SHP77 (cell line): ENCODE measurements around the gene TOPAZ1.

Source experiments
- DNase-seq, 2 experiments: peaks; one replicate each; lab custom pipeline; 2025; lab: John Stamatoyannopoulos, UW

The TOPAZ1 gene

DNA sequence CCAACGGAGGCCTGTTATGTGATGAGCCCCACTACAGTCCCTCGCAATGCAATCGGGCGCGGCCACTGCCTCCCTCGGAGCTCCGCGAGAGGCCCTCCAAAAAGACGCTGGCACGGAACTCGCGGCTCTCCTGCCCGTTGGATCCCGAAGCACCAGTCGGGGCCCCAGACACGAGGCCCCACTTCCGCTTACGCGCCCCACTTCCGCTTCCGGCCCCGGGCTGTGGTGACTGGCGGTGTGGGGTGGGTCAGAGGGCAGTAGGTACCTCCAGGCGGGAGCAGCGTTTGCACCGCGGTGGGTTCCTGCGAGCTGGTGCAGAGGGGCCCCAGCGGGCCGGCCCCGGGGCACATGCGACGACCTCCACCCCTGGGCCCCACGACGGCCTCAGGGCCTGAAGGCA, at the start of gene TOPAZ1:
TOPAZ1 (plus strand) TSS at position 181 of the 400 bp plus-strand sequence; CDS start at position 349, 168 bp downstream.
- DNase-seq, result no peak

DNA sequence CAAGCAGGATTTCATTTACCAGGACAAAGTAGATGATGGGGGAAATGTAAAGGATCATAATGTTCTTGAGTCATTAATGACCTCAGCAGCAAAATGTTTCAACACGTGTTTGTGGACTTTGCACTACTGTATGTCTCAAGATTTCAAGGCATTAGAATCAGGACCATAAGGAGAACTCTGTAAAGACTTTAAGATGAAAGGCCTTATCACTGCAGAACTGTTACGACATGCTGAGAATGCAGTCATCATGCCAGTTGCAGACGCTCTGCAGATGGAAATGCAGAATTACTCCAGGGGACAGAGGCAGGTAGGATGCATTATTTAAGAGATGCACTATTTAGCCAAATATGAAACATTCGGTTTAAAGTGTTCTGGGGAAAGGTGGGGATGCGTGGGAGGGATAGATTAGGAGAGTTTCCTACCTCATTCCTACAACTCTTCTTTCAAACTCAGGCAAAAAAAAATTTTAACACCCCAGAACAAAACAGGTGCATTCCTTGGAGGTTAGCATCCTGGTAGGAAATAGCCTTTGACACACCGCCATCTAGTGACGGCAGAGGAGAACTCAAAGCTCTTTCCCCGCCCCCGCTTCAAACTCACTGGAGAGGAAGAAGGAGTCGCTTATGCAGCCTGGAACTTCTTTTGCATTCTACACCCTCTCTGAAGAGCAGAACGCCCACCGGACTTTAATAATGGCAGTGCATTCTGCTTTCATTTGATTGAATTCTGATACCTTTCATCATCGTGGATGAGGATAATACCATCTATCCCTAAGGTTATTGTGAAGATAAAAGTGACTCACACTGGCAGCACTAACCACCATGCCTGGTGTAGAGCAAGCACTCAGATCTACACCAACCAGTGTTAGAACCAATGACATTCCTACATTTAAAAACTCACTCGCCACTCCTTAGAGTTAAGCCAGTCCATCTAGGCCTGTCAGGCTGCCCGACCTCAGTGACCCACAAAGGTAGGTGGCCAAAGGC, 43.1 kb upstream of the TOPAZ1 start:
- DNase-seq, result peak; percentile 38 to 43

- no peak for DNase-seq
These were observed 35.4 kb upstream of the TOPAZ1 start for GRCh38 chr3:44206261-44206660.

DNA sequence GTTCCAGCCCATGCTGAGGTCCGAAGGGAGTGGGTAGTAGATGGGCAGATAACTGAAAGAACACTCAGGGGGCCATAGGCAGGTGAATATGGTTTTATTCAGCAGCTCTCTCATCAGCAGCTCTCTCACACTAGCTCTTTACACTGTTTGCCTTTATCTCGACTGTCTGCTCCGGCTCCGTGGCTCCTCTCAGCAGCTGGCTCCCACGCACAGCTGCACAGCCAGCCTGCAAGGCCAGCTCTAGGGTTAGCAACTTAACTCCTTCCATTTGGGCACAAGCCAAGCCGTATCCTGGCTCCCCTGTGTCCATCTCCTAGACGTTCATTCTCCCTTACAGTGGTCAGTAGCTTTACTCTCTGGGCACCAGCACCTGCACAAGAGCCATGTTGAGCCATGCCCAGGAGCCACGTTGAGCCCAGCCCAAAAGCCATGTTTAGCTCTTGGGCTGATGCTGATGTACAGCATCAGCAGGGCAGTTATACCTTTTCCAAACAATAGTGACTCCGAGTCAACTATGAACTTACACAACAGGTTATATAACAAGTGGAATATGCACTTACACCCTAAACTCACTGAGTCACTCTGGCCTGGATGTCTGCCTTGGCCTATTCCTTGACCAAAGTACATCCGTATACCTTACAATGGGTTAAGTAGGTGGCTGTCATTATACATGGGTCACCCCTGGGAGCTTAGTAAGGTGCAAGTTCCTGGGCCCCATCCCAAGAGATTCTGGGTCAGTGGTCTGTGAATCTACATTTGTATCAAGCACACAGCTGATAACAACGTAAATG, 34.6 kb upstream of the TOPAZ1 start:
- DNase-seq, result no peak

GRCh38 chr3:44208086-44208485, 33.6 kb upstream of the TOPAZ1 start:
- no peak for DNase-seq

DNA sequence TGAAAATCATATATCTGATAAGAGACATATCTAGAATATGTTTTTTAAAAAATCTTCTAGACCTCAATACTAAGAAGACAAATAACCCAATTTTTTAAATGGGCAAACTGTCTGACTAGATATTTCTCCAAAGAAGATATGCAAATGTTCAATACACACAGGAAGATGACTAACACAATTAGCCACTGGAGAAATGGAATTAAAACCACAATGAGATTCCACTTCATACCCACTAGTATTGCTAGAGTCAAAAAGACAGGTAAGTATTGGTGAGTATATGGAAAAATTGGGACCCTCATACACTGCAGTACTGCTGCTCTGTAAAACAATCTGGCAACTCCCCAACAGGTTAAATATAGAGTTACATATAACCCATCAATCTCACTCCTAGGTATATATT, 33.1 kb upstream of the TOPAZ1 start:
- no peak for DNase-seq

DNA sequence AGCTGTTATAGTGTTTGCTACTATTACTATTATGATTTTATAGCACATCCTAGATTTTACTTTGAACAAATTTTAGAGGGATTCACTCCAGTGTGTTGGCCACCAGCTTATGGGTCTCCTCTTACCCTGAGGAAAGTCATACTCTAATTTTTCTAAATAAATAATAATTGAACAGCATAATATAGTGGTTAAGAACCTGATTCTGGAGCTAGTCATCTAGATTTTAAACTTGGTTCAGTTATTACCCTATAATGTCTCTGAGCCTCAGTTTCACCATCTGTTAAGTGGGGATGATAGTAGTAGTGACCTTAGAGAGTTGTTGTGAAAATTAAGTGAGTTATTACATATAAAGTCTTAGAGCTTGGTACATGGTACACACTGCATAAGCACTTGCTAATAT, 30.7 kb upstream of the TOPAZ1 start:
- DNase-seq, result no peak

GRCh38 chr3:44222337-44222736, 19.3 kb upstream of the TOPAZ1 start:
- no peak for DNase-seq

- DNase-seq, result no peak
These were observed 18.4 kb upstream of the TOPAZ1 start for GRCh38 chr3:44223299-44223698.

- no peak for DNase-seq
These were observed 17.6 kb upstream of the TOPAZ1 start for GRCh38 chr3:44224131-44224530.

- no peak for DNase-seq
These were observed 15.1 kb upstream of the TOPAZ1 start for GRCh38 chr3:44226573-44226972.

DNA sequence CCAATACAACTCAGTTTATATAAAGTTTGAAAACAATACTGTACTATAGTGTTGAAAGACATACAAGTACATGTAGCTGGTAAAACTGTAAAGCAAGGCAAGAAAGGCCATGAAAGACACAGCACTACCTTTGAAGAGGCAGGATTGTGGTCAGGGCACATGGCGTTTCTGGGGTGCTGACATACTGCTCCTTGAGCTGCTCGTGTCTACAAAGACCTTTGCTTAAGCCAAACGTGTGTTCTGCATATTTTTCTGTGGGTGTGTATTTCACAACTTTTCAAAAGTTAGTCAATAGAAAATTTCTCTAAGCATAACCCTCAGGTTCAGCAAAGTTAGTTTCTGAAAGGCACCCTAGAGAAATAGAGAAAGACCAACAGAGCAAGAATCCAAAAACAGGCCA, 14.1 kb upstream of the TOPAZ1 start:
- no peak for DNase-seq

DNA sequence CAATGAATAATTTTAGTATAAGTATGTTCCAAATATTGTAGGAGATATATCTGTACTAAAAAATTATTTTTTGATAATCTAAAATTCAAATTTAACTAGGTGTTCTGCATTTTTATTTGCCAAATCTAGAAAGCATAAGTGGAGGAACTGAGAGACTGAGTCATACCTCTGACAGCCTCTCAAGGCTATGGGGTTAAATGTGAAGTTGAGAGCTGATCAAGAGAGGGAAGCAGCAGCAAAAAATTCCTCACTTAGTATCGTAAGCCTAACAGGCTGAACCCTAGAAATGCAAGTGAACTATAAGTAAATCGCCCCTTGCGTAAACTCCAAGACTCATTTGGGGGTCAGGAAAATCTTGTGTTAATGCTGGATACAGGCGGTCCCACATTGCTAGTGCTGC, 12.8 kb upstream of the TOPAZ1 start:
- DNase-seq, result no peak

- no peak for DNase-seq
These were observed 9.3 kb upstream of the TOPAZ1 start for GRCh38 chr3:44232407-44232806.

- DNase-seq, result no peak
These were observed 6.9 kb upstream of the TOPAZ1 start for GRCh38 chr3:44234648-44235268.

DNA sequence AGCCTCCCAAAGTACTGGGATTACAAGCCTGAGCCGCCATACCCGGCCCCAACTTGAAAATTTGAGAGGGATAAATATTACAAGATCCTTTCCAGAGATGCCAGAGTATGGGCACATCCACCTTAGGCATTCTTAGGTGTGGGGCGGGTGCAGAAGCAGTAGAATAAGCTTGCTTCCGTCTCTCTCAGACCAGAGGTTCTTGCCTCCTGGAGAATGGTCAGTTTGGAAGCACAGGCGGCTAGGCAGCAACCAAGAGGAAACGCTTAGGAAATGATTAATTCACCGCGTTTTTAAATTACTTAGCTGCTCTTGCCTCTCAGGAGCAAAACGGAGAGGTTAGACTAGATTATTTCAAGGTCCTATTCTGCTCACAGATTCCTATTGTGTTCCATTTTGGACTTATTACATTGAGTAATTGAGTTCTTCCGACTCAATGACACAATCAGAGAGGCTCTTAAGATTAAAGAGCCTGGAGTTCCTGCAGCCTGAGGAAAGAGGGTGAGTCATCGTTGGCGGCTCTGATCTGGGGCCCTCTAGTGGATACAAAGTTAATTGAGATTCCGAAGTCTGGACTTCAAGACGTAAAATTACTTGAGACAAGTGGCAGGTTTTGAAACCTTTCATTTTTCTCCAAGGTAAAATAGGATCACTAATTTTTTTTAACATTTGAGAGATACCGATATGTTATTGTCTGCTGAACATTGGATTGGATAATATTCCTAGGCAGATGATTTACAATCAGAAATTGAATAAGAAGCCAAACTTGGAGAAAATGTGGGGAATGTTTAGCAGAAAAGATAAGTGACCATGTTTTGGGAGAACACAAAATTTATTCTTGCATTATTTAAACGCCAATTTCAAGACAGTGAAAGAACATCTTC, 5.8 kb upstream of the TOPAZ1 start:
- peak; percentile 13 to 39 for DNase-seq

DNA sequence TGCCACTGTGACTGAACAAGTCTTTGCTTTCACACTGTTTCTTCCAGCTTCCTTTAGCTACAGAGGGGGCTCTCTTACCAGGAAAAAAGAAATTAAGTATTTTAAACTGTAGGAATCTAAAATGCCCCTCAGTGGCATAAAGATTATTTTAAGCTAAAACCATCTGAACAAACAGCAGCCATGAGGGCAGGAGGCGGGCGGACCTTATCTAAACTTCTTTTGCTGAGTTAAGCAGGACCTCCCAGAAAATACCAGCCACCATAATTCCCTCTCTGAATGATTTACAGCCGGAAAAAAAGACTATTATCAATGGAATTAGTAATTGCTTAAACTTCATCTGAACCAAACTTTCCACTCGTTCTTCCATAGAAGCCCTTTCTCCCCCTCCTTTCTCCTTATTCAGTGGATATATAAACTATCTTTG, 5.2 kb upstream of the TOPAZ1 start:
- no peak for DNase-seq

GRCh38 chr3:44237161-44237560, 4.5 kb upstream of the TOPAZ1 start:
- no peak for DNase-seq

GRCh38 chr3:44237665-44238064, 4.0 kb upstream of the TOPAZ1 start:
- DNase-seq, result no peak

- DNase-seq, result no peak
These were observed 2.8 kb upstream of the TOPAZ1 start for GRCh38 chr3:44238889-44239288.

- DNase-seq, result no peak
These were observed 1.6 kb upstream of the TOPAZ1 start for GRCh38 chr3:44240061-44240460.
